ENCODE data around the gene TPST2.
"Not testable (repeated sequence)": the region's sequence is repeated elsewhere in the genome, so short reads cannot be mapped to it uniquely, and the experiment has no call there.

TPST2 gene

DNA sequence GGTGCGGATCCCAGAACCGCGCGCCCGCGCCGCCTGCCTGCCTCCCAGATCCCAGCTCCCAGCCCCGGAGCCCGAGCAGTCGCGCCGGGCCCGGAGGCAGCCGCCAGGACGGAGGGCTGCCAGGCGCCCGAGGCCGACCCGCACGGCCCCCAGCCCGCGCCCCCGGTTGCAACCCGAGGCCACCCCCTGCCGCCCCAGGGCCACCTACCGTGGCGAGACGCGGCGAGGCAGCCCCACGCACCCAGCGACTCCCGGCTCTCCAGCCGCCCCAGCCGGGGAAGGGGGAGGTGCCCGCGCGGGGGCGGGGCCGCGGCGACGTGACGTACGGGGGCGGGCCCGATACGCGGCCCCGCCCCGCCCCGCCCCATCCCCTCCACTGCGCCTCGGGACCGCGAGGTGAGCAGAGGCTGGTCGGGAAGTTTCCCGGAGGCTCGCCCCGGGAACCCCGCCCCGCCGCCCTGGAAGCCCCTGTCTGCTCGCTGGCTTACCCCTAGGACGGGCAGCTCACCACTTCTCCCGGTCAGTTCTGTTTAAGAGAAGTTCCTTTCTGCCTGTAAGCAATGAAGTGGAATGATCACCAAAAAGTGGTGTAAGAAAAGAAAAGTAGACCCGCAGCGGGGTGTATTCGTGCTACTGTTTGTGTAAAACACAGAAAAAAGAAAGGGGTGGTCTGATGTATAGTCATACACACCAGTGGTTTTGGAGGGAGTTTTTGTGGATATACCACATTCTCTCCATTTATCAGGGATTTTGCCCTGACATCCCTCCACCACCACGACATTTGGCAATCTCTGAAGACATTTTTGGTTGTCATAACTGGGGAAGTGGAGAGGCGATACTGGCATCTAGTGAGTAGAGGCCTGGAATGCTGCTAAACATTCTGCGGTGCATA lies at the start of gene TPST2:
TPST2 (minus strand) TSS at position 288 of the 892 bp plus-strand sequence. CDS start 48,502 bp downstream, outside the sequence.
- DNase-seq, result peak; percentile 70

DNA sequence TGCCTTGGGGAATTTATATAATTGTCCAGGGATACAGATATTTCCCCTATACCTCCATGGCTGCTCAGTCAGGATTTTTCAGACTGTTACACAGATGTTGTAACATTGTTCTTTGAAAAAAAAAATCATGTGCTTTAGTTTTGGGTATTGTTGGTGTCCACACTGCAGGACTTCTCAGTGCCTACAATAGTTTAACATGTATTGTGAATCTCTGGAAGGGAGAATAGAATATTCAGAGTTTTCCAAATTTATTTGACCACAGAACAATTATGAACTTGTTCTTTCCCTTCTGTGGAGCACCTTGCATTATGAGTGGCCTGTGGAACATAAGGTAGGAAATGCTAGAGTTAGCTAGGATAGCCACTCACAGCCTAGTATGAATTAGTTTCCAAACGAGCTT lies 46.4 kb upstream of the TPST2 start:
- DNase-seq, result no peak

DNA sequence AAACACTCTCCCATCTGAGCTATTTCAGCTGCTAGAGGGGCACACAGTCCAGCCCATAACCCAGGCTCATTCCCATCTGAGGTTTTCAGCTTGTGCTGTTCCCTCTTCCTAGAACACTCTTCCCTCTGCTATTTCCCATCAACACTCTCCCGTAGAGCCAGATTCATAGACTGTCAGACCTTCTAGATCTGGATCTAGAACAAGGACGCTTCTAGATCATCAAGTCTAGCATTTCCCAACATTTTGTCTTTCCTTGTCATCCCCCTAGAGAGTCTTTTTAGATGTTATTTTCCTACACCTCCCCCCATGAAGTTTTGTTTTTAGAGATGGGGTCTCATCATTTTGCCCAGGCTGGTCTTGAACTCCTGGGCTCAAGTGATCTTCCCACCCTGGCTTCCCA lies 45.2 kb upstream of the TPST2 start:
- no peak for DNase-seq

DNA sequence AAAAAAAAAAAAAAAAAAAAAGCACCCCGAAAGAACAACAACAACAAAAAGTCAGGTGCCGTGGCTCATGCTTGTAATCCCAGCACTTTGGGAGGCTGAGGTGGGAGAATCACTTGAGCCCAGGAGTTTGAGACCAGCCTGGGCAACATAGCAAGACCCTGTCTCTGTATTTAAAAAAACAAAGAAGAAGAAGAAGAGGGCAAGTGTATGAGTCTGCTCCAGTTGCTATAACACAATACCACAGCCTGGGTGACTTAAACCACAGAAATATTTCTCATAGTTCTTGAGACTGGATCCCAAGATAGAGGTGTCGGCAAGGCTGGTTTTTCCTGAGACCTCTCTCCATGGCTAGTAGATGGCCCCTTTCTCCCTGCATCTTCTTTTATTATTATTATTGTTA lies 44.3 kb upstream of the TPST2 start:
- DNase-seq, result no peak

DNA sequence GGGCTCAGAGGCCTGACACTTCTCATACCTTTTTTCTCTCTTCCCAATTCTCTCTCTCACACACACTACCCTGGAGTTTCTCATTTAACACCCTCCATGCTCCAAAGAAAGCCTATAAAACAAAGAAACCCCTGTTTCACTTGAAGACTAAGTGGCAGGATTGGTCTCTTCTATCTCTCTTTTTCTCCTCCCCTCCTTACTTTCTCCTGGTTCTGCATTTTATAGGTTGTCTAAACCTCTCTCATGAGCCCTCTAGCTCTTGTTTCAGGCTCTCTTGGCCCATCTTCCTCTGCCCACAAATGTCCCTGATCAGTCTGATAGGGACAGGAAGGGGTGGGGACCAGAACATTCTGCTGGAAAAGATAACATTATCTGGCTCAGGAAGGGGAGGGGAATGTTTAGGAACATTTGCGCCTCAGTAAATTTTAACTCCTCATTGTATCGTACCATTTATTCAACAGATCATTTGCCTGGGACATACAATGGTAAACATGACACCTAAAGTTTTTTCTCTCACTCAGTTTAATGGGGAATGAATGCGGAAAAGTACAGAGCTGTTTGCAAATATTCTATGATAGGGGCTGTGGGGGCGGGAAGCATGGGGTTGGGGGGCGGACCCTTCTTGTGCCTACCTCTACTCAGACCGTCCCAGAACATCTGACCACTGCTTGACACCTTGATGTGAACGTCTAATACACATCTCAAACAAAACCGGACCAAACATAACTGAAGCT lies 42.7 kb upstream of the TPST2 start:
- DNase-seq, result no peak

DNA sequence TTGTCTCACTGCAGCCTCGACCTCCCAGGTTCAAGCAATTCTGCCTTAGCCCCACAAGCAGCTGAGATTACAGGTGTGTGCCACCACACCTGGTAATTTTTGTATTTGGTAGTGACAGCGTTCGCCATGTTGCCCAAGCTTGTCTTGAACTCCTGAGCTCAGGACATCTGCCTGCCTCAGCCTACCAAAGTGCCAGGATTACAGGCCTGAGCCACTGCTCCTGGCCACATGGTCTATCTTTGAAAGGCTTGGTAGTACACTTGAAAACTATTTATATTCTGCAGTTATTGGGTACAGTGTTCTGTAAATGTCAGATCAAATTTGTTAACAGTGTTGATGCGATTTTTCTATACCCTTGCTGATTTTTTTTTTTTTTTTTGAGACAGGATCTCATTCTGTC lies 41.4 kb upstream of the TPST2 start:
- no peak for DNase-seq

DNA sequence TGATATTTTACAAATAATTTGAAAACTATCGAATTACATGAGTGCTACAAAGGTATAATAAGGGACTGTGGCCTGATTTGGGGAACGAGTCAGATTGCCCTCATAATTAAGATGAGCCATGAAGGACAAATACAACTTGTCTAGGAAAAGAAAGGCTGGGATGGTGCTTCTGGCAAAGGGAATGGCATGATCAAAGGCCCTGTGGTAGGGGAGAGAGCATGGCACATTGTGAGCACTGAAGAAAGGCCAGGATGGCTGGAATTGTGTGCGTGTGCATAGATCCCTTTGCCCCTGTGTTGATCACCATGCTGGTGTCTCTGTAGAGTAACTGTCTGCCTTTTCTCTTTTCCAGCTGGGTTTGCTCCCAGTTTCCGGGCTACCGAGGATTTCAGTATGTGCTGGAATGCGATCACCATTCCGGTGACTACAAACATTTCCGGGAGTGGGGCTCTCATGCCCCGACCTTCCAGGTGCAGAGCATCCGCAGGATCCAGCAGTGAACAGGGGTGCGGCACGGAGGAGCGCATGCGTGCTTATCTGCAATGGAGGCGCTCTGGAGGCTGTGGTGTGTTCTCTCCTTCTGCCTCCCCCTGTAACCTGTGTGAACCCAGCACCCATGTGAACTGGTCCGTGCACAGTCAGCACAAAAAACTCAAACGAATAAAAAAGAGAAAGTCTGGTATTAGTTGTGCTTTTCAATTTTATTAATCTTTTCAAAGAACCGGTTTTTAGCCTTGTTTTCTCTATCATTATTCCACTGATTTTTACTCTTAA lies 40.2 kb upstream of the TPST2 start:
- no peak for DNase-seq

DNA sequence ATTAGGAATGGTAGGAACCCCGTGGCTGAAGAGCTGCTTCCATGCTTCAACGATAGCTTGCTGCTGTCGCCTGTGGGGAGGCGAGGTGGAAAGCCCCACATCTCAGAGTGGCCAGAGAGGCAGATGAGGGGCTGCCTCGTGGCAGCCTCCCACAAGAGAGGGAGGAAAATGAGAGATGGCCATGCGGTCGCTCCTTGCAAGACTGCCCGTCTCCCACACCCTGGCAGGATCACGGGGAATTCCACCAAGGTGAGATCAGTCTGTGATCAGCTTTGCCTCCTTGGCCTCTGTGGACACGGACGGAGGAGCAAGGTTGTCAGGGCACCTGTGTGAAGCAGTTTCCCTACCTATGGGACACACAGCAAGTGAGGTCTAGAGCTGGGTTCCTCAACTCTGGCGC lies 34.9 kb upstream of the TPST2 start:
- DNase-seq, result no peak

DNA sequence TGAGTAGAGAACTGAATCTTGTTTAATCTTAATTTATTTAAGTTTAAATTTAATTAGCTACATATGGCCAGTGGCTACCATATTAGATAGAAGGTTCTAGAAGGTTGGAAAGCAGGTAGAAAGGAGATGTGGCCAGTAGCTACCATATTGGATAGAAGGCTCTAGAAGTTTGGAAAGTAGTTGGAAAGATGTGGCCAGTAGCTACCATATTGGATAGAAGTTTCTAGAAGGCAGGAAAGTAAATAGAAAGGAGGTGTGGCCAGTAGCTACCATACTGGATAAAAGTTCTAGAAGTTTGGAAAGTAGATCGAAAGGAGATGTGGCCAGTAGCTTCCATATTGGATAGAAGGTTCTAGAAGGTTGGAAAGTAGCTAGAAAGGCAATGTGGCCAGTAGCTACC lies 34.1 kb upstream of the TPST2 start:
- DNase-seq, result no peak

DNA sequence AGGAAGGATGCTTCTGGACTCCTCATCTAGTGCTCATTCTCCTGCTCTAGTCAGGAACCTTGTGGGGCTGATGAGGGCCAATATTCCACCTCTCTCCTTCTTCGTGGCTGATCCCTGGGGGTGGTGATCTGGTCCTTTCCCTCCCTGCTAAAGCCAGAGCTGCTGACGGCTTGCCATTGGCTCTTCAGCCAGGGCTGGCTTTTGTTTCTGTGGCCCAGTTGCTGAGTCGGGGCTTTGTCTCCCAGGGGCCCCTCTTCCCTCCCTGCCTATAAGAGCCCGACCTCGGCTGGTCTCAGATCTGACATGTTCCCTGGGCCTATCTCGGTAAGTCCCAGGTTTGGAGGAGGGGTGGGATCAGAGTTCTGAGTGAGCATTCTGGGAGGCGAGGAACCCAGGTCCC lies 31.7 kb upstream of the TPST2 start, which contains the start of gene CRYBA4:
CRYBA4 (plus strand) TSS at position 301 of the 400 bp plus-strand sequence. CDS start 634 bp downstream, outside the sequence.
- DNase-seq, result no peak

DNA sequence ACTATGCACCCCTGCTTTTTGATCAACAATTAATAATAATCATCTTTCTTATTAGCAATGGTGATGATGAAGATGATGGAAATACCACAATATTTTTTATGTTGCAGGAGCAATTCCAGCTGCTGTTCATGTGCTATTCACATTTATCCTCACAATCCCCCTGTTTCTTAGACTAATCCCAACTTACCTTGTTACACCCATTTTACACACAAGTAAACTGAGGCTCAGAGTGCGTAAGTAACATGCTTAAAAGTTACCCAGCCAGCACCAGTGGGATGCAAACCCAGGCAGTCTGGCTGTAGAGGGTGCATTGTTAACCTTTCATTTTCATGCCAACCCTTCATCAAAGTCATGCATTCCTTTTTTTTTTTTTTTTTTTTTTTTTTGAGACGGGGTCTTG lies 30.3 kb upstream of the TPST2 start:
- no peak for DNase-seq

DNA sequence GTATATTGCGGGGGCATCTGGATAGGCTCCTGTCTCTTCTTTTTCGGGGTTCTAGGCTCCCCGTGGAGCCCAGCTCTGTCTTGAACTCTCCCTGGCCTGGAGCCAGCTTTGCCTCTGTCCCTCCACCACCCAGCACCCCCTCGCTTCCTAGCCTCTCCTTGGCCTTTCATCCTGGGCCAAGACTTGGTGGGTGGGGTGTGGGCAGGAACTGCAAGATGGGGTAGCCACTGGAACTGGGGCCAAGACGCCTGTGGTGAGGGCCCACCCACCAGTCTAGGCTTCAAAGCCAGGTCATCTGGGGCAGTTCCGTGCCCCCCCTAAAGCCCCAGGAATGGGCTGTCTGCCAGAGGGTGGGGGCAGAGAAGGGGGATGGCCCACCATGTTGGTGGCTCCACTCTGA lies 29.6 kb upstream of the TPST2 start:
- DNase-seq, result no peak

DNA sequence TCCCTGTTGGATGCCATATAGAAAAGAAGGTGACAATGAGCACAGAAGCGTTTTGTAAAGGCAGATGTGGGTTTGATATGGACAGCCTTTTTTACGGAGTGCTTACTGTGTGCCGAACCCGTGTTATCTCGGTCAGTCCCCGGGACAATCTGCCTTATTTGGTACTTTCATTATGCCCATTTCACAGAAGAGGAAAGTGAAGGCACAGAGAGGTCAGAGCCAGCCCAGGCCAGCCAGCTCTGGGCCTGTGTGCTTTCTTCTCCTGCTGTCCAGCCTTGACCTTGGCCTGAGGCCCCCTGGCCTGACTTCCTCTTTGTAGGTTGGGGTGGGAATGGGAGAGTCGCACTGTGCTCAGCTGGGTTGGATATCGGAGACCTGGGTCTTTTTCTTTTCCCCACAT lies 28.5 kb upstream of the TPST2 start:
- DNase-seq, result no peak

DNA sequence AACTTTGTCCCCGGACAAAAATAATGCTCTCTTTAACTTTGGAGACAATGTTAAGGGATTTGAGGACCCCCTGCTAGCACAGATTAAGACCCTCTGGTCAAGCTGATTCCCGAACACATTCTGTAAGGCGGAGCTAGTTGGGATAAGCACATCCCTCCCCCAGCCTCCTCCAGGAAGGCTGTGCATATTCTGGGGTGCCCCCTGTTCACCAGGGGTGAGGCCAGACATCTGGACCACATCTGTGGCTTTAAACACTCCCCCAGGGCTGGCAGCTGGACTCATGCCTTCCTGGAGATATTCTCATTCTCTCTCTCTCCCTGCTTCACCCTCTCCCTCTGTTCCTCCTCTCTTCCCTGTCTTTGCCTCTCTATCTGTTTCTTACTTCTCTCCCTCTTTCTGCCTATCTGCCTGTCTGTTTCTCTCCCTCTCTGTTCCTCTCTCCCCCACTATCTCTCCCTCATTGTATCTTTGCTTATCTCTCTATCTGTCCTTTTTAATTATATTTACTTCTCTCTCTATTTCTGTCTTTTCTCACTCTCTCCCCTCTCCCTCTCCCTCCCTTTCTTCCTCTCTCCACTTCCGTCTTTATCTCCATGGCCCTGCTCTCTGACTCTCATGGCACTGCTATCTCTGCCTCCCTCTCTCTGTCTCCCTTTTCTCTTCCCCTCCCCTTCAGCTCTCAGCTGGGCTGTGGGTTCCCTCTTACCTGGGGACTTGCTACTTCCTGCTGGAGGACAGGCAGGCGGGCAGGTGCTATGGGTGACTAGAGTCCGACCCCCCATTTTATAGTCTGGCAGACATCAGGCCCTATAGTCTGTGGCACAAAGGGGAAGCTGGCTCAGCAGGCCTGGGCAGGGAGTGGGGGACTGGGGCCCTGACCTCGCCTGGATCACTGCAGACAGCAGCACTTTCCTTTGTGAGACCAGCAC lies 27.6 kb upstream of the TPST2 start, which contains the start of gene CRYBB1:
CRYBB1 (minus strand) TSS at position 757 of the 929 bp plus-strand sequence. CDS start 1,708 bp downstream, outside the sequence.
- DNase-seq, result no peak

DNA sequence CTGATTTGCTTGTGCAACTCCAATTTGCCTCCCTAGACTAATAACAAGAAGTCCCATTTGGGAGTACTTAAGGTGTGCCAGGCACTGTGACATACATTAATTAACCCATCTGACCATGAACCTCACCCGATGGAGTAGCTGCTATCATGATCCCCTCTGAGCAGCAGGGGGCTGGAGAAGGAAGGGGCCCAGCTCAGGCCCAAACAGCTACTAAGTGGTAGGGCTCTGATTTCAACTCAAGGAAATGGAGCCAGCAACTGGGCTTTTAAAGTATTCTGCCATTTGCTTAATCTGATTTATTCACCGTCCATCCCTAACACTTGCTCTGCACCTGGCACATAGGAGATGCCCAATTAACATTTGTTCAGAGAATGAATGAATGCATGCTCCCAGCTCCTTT lies 26.7 kb upstream of the TPST2 start:
- no peak for DNase-seq

DNA sequence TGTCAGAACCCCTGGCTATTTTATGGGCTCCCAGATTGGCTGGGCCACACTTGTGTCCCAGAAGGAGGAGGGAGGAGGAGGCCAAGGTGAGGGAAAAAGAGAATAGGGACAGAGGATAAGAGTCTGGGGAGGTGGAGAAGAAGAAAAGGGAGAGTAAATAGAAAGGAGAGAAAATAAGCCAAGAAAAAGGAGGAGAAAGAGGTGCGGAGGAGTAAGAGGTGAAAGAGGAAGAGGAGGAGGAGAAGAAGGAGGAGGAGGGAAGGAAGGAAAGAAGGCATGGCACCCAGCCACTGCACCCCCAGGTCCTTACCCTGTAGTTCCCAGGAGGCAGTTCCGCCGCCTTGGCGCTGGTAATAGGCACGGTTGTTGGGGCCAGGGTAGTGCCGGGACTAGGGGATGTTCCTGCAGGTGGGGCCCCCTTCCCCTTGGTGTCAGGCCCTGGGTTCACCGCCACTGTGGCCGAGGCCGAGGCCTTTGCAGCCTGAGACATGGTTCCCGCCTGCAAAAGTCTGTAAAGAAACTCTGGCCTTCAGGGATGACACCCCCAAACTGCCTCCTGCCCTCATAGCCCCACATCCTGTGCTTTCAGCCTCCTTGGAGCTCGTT lies 26.0 kb upstream of the TPST2 start:
- DNase-seq, result no peak

DNA sequence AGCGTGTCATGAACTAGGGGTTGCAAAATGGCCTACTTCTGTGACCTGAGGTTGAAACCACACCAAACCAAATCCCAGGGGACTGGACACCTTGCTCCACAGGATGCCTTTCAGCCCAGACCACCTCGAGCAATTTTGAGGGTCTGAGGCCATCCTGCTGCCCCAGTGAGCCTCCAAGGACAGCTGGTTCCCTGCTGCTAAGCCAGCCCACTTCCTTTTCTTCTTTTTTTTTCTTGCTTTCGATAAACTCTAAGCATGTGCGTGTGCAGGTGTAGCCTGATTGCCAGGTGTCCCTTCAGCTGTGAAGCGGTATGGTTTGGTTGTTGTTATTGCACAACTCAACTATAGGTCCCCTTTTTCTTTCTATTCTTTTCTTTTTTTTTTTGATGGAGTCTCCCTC lies 25.2 kb upstream of the TPST2 start:
- DNase-seq, result no peak

DNA sequence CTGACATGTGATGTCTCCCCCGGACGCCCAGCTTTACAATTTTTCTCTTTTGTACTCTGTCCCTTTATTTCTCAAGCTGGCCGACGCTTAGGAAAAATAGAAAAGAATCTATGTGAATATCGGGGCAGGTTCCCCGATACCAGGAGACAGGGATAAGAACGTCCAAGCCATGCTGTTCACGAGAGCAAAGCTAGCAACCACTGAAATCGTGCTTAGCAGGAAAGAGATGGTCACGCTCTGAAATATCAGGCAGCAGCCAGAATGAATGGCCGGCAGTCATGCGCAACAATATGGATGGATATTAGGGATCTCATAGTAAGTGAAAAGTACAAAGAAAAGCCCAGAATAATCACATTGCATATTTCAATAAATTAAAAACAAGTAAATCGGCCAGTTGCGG lies 24.4 kb upstream of the TPST2 start:
- no peak for DNase-seq

DNA sequence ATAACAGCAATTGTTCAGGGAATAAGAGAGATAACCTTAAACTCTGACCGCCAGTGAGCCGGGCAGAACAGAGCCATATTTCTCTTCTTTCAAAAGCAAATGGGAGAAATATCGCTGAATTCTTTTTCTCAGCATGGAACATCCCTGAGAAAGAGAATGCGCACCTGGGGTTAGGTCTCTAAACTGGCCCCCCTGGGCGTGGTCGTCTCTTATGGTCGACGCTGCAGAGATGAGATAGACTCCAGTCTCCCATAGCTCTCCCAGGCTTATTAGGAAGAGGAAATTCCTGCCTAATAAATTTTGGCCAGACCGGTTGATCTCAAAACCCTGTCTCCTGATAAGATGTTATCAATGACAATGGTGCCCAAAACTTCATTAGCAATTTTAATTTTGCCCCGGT lies 23.8 kb upstream of the TPST2 start:
- not testable (repeated sequence) for DNase-seq

DNA sequence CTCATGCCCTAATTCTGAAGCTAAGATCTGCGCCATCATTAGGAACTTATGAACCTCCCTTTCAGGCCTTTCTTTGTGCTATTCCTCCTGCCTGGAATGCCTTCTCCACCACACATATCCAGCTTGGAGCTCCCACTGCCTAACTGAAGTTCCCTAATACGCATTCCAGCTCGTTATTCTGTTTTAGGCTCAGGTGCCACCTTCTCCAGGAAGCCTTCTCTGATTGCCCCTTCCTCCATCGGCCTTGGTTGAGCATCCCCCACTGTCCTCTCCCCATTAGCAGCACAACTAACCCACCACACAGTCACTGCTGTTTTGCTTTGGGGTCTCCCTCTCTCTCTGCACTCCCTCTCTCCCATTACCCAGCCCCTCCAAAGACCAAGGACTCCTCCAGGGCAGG lies 22.7 kb upstream of the TPST2 start:
- no peak for DNase-seq

DNA sequence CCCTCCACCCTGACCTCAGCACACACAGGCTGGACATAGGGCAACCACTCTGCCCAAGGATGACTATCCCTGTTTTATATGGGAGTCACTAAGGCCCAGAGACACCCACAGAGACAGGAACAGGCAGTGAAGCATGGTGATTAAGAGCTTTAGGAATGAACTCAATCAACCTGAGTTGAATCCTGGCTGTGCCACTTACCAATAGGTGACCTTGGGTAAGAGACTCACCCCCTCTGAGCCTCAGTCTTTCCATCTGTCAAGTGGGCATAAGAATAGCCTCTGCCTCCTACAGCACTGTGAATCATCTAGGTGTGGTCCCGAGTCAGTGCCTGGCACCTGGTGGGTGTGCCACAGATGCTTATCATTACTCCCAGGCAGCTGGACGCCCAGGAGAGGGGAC lies 21.1 kb upstream of the TPST2 start:
- no peak for DNase-seq
